Cardiac septum (tissue), 1 donor: ENCODE data around the gene CATSPERD. TPM values are rescaled to one million over a fixed set of nuclear protein-coding genes. Genes with fewer than 3 reads are reported as not detected.
"Not testable (repeated sequence)": the region's sequence is repeated elsewhere in the genome, so short reads cannot be mapped to it uniquely, and the experiment has no call there.

Experiments
- DNase-seq: peaks from one replicate; pipeline ENCODE4 v3.0.0-alpha.2; 2020; ENCODE audit warnings: low spot score
- intact Hi-C: fragments of 100-400 bp; cut with DNase I; formaldehyde crosslinking; loops from one replicate; pipeline ENCODE4 v1.14.0; 2022
- total RNA-seq: library from RNA; stranded (reverse); fragmentation: NEBNext Ultra II Directional; extraction: Animal tissue kit (Norgen Biotek cat#: 25700); gene quantifications from one replicate; pipeline ENCODE4 v1.2.1, GENCODE V29; 2021
- donor health status: DM: no; HTN: no; CAD: no.

Gene CATSPERD
- total RNA-seq, 1 donor from 2014 or later = not detected

DNA sequence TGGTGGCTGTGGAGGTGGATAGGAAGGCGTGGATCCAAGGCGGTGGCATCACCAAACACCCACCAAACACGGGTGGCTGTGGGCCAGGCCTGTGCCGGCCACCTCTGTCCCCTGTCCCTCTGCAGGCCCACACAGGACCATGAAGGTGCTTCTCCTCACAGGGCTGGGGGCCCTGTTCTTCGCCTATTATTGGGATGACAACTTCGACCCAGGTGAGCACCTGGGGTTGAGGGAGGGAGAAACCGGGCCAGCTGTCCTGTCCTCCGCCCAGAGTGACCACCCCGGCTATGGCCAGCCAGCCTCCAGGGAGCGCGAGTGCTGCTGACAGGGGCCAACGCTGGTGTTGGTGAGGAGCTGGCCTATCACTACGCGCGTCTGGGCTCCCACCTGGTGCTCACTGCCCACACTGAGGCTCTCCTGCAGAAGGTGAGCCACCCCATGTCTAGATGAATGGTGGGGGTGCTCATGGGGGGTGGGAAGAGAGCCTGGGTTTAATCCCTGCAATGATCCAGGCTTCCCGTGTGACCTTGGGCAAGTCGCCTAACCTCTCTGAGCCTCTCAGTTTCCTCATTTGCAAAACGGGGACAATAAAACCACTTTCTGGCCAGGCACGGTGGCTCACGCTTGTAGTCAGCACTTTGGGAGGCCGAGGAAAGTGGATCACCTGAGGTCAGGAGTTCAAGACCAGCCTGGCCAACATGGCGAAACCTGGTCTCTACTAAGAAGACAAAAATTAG is 35.6 kb upstream of the CATSPERD start:
- intact Hi-C loops = loop anchor here (5.0 kb wide), 1 partner anchor 107 kb away; the partner anchor contains the start of gene DUS3L
- no peak for DNase-seq

DNA sequence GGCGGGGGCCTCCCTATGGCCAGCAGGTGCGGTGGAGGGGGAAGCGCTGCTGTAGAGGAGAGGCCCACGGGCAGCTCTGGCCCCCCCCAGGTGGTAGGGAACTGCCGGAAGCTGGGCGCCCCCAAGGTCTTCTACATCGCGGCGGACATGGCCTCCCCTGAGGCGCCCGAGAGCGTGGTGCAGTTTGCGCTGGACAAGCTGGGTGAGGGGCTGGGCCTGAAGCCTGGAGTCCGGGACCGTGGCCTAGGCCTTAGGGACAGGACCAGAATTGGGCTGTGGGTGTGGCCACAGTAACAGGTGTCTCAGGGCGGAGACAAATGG is 34.2 kb upstream of the CATSPERD start:
- intact Hi-C loops = no loop called here
- DNase-seq = no peak

DNA sequence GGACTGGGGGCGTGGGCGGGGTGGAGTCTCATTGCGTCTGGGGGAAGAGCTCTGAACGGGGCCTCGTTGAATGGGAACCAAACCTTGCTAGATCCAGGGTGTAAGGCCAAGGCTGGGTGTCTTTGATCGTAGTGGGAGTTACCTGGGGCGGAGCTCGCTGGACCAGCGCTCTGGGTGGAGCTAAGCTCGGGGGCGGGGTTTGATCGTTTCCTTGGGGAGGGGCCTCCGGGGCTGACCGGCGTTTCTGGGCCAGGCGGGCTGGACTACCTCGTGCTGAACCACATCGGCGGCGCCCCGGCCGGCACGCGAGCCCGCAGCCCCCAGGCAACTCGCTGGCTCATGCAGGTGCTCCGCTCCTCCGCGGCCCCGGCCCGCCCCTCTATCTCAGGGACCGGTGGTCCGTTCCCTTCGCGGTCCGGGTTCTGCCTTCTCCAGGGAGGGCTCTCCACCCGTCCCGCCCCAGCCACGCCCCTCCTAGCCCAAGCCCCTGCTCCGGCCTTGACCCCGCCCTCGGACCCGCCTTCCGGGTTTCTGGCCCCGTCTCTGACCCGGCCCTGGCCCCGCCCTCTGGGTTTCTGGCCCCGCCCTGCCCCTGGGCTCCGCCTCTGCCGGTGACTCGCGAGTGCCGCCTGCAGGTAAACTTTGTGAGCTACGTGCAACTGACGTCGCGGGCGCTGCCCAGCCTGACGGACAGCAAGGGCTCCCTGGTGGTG is 33.6 kb upstream of the CATSPERD start:
- peak; percentile 100 for DNase-seq
- intact Hi-C loops = no loop called here

DNA sequence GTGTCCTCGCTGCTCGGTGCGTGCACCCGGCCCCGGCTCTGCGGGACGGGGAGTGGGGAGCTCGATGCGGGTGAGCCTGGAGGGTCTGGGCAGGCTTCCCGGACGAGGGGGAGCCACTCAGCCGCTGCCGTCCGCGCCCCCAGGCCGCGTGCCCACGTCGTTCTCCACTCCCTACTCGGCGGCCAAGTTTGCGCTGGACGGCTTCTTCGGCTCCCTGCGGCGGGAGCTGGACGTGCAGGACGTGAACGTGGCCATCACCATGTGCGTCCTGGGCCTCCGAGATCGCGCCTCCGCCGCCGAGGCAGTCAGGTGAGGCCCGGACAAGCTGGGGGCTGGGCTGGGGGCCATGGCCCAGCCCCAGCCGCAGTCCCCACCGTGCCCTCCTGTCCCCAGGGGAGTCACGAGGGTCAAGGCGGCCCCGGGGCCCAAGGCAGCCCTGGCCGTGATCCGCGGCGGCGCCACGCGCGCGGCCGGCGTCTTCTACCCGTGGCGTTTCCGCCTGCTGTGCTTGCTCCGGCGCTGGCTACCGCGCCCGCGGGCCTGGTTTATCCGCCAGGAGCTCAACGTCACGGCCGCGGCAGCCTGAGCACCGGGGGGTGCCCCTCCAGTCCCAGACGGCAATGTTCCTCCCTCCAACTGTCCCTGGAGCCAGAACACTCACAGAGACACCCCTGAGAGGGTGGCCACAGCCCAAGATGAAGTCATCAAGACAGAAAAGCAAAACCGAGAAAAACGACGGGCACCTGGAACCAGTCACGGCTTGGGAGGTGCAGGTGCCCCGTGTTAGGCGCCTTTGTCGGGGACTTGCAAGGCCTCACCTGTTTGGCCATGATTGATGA is 32.9 kb upstream of the CATSPERD start:
- no peak for DNase-seq
- intact Hi-C loops = no loop called here

DNA sequence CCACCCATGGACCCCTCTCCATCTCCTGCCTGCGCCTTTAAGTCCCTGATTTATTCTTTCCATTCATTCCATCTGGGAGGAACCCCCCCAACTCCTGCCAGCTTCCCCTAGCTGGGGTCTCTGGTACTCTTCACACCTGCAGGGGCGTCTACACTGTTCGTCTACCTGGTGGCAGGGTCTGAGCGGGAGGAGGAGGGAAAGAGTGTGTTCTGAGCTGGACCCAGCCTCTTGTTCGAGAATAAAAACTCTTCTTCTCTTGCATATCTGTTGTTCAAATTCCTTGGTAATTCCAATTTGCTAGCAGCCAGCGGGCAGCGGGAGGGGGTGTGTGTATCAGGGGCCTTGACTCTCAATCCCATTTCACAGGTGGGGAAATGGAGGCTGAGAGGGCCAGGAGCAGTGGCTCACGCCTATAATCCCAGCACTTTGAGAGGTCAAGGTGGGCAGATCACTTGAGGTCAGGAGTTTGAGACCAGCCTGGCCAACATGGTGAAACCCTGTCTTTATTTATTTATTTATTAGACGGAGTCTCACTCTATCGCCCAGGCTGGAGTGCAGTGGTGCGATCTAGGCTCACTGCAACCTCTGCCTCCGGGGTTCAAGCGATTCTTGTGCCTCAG is 32.1 kb upstream of the CATSPERD start:
- DNase-seq, intact Hi-C loops: not testable (repeated sequence)

DNA sequence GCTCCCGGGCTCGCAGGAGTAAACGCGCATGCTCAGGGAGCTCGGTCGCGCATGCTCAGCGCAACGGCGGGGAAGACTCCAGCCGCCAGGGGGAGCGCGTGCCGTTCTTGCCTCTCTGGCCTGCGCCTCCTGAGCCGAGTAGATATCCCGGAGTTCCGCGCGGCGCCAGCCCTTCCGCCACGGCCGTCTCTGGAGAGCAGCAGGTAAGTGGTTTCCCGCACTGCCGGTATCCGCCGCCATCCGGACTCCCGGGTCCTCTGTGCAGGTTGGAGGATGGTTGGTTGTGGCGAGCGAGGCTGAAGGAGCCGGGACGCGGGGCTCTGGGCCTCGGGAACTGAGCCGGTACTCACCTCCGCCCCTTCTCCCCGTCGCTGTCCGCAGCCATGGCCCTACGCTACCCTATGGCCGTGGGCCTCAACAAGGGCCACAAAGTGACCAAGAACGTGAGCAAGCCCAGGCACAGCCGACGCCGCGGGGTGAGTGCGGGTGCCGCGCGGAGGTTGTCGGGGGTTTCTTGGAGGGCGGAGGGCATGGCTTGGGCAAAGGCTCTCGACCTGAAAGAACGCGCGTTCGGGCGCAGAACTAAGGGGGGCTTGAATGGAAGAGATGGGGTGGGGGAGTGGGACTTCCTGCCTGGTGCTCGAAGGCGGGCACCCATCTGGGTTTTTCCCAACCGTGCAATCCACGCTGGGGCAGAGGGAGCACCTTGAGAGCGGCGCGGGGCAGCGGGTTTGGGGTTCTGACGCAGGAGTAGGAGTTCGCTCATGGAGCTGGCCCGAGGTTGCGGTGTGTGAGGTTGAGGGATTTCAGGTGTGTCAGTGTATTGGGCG is 30.1 kb upstream of the CATSPERD start, which contains the start of gene RPL36:
RPL36 (plus strand) TSS at position 171 of the 830 bp plus-strand sequence; CDS start at position 384, 213 bp downstream.
- intact Hi-C loops = loop anchor here (1.0 kb wide), 1 partner anchor 30 kb away; the partner anchor contains the start of genes CATSPERD and LONP1
- DNase-seq = peak; percentile 99

DNA sequence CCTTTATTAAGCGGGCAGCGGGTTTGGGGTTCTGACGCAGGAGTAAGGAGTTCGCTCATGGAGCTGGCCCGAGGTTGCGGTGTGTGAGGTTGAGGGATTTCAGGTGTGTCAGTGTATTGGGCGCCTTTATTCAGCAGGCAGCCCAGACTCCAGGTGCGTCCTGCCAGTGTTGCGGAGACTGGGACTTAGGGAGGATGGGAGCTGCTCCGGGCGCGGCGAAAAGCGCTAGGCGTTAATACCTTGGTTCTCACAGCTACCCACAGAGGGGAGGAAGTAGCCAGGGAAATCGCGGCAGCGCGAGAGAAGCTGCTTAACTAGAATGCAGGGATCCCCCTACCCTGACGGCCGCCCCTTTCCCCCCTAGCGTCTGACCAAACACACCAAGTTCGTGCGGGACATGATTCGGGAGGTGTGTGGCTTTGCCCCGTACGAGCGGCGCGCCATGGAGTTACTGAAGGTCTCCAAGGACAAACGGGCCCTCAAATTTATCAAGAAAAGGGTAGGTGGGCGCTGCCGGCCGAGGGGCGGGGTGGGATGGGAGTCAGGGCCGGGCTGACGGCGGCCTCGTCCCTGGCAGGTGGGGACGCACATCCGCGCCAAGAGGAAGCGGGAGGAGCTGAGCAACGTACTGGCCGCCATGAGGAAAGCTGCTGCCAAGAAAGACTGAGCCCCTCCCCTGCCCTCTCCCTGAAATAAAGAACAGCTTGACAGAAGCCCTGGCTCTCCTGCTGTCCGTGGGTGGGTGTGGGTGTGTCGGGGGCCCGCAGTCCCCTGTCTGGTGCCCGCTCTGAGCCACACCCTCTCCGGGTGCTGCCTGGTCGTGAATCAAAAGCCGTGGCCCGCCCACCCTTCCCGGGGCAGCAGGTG is 29.2 kb upstream of the CATSPERD start:
- intact Hi-C loops = loop anchor here (1.0 kb wide), 1 partner anchor 29 kb away; the partner anchor contains the start of genes CATSPERD and LONP1
- DNase-seq = peak; percentile 85

DNA sequence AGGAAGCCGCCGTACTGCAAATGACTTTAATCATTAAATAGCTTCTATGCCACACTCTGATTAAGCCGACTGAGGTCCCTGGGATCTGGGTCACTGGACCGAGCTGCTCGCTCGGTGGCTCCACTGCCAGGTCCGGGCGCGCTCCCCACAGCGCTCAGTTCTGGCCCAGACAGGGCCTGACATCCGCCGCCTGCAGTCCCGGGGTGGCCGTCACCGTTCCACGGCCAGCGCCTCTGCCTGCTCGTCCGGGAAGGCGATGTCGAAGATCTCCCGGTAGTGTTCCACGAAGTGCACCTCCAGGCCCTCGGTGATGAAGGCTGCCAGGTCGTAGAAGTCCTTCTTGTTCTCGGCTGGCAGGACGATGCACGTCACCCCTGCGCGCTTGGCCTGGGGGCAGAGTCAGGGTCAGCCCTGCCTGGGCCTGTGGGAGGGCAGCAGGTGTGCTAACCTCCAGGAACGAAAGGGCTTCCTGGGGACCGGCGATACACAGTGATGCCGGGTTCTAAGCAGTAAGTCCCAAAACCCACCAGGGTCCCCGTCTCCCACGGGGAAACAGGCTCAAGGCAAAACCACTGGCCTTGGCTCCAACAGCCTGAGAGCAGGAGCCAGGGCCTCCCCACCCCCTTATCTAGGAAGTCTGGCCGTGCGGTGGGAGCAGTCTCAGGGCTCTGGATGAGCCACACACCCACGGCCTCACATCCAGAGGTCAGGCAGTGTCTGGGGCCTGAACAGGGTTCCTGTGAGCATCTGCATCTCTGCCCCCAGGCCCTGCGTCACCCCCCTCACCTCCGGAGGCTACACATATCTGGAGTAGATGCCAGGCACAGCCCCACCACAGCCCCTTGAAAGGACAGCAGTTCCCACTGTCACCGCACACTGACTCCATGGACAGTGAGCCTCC is 28.4 kb upstream of the CATSPERD start:
- DNase-seq = peak; percentile 75
- intact Hi-C loops = no loop called here

DNA sequence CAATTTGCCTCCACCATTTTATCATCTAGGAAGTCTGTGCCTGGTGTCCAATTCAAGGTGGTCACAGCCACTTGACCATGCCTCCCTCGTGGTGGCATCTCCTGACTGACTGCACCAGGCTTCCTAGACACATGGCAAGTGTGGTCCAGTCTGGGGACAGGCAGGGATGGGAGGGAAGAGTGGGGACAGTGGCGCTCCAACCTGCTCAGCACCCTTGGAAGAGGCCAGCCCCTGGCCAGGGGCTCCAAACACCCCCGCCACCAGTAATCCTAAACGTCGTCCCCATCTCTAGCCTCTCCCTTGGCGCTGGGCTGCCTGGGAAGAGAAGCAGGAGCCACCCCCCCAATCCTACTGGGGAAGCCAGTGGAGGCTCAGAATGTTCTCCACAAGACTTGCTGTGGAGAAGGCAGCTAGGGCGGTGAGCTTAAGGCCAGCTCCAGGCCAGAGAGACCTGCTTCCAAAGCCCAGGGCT is 27.7 kb upstream of the CATSPERD start:
- intact Hi-C loops = no loop called here
- DNase-seq = no peak

DNA sequence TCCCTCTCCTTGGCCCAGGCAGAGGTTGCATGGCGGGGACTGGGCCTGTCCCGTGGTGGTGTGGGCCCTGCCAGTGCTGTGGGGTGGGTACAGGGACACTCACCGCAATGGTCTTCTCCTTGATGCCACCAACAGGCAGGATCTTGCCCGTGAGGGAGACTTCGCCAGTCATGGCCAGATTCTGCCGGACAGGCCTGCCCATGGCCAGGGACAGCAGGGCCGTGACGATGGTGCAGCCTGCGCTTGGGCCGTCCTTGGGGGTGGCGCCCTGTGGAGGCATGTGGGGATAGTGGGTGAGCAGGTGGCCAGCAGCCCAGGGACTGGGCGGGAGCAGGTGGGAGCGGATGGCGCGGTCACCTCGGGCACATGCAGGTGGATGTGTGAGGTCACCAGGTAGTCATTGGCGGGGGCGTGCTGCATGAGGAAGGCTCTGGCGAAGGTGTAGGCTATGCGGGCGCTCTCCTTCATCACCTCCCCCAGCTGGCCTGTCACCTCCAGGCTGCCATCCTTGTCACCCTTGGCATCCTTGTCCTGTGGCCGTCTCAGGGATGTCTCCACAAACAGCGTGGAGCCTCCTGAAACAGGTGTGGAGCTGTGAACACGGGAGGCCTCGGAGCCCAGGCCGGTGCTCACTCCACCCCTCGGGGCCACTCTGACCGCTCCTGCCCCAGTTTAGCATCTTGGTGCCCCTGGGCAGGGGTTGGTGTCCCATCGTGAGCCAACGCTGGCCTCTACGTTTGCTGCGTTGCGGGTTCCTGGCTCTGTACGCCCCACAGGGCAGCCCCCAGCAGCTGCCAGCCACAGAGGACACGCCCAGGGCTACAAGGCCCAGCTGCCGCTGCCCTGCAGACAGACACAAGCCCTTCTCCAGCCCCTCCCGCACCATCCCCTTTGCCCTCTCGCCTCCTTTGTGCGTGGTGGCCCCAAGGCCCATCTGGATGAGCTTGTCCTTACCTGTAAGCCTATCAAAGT is 27.0 kb upstream of the CATSPERD start:
- intact Hi-C loops = no loop called here
- DNase-seq = peak; percentile 71

DNA sequence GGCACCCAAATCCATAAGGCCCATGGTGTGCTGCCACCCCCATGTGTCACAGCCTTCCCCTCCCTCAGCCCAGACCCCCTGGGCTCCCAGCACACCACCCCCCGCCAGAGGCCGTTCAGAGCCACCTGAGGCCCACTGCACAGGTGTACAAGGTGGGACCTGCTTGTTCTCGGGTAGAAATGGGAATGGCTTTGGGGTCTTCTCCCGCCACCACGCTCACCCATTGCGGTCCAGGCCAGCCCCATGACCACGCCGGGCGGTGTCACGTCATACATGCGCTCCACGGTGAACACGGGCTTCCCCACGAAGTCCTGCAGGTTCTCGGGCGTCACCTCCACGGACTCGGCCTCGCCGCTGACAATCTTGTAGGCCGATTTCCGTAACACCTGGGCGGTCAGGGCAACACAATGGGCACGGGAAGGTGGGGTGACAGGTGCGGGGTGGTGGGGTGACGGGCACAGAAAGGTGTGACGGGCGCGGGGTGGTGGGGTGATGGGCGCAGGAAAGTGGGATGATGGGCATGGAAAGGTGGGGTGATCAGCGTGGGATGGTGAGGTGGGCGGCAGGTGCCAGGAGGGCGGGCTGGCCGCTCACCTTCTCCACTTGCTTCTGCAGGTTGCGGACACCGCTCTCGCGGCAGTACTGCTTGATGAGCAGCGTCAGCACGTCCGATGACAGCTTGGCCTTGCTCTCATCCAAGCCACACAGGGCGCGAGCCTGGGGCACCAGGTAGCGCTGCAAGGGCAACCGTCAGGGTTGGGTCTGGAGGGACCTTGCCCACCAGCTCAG is 26.1 kb upstream of the CATSPERD start:
- peak; percentile 68 for DNase-seq
- intact Hi-C loops = no loop called here

DNA sequence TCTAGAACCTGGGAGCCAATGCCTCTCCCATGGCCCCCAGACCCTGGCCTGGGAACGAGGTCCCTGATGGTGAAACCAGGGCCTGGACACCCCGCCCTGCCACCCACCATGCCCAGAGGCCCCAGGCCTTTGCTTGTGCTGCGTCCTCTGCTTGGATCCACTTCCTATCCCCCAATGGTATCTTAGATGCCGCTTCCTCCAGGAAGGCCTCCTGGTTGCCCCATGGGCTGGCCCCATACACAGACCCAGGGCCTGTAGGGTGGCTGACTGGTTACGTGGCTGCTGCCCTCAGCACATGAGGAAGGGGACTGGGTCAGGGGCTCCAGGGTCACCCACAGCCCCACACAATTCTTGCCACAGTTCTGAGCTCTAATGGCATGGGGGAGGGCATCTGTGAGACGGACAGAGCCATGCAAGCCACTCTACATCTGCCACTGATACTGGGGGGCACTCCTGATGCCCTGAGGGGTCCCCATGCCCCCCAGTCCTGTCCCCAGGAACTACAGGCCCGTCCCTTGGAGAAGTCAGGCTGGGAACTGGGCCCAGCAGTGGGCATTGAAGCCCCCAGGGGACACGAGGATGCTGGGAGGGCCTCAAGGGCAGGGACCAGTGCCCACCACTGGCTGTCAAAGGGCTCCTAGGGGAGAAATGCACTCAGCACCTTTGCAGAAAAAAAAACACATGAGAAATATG is 25.3 kb upstream of the CATSPERD start:
- DNase-seq = peak; percentile 60
- intact Hi-C loops = no loop called here

DNA sequence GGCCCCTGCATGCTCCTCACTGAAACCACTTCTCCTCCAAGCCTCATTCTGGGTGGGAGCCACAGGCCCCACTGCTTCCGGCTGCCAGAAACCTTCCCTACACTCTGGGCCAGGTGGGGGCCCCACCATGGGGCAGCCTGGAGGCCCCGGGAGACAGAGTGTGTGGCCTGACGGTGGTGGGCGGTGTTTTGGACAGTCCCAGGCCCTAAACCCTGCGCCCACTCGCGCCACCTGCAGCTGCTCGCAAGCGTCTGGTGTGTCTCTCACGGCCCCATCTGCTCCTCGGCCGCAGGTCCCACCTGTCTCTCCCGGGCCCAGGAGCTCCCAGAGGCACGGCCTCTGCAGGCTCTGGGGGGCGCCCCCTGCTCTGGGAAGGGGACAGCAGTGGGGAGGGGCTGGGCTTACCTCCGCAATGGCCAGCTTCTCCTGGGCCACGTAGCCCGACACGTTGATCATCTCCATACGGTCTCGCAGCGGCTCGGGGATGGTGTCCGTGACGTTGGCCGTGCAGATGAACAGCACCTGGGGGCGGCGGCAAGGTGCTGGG is 24.7 kb upstream of the CATSPERD start:
- intact Hi-C loops = no loop called here
- DNase-seq = no peak
